LNCAP (cell line): ENCODE results near the gene PALLD.

ENCODE experiments used
- TF ChIP-seq, protein P1 (sequence below): fragments of 450-650 bp; IDR thresholded peaks from 2 replicates; pipeline ENCODE4 v1.5.1; 2017; ENCODE audit warnings: mild to moderate bottlenecking

Gene PALLD

GRCh38 chr4:168474660-168475320 lies 22.1 kb upstream of the PALLD start:
- TF ChIP-seq, protein P1, sequence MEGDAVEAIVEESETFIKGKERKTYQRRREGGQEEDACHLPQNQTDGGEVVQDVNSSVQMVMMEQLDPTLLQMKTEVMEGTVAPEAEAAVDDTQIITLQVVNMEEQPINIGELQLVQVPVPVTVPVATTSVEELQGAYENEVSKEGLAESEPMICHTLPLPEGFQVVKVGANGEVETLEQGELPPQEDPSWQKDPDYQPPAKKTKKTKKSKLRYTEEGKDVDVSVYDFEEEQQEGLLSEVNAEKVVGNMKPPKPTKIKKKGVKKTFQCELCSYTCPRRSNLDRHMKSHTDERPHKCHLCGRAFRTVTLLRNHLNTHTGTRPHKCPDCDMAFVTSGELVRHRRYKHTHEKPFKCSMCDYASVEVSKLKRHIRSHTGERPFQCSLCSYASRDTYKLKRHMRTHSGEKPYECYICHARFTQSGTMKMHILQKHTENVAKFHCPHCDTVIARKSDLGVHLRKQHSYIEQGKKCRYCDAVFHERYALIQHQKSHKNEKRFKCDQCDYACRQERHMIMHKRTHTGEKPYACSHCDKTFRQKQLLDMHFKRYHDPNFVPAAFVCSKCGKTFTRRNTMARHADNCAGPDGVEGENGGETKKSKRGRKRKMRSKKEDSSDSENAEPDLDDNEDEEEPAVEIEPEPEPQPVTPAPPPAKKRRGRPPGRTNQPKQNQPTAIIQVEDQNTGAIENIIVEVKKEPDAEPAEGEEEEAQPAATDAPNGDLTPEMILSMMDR: no peak

- TF ChIP-seq, protein P1: no peak
Measured at GRCh38 chr4:168475745-168476144, 21.1 kb upstream of the PALLD start.

- TF ChIP-seq, protein P1: no peak
Measured at GRCh38 chr4:168478868-168479267, 18.0 kb upstream of the PALLD start.

- TF ChIP-seq, protein P1: no peak
Measured at GRCh38 chr4:168480931-168481611, 15.8 kb upstream of the PALLD start.

DNA sequence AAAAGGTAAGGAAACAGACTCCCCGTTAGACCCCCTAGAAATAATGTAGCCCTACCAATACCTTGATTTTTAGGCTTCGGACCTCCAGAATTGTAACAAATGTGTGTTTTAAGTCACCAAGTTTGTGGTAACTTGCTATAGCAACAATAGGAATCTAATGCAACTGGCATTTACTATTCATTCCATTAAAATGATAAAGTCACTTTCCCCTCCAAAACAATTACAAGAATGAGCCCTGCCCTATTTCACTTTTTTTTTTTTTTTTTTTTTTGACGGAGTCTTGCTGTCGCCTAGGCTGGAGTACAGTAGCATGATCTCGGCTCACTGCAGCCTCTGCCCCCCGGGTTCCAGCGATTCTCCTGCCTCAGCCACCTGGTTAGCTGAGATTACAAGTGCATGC lies 13.0 kb upstream of the PALLD start:
- TF ChIP-seq, protein P1: no peak

DNA sequence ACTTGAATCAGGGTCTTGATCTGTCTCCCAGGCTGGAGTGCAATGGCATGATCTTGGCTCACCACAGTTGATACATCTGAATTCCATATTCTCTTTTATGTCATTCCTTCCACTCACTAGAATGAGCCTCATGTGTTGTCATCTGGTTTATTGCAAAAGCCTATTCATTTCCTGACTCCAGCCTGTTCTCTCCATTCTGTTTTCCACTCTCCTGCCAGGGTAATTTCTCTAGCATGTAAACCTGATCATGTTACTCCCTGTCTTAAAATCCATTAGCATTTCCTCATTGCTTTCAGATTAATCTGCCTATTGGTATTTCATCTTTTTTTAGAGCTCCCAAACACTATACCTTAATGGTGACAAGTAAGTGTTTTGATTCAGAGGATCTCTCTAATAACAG lies 12.2 kb upstream of the PALLD start:
- TF ChIP-seq, protein P1: no peak

GRCh38 chr4:168485156-168485910 lies 11.5 kb upstream of the PALLD start:
- TF ChIP-seq, protein P1: no peak
